Fibroblast of lung (primary cell): Measurements from ENCODE around the gene PRSS36.

Experiments
- CTCF ChIP-seq, 2 donors: IDR thresholded peaks in 1 of 2; conservative IDR thresholded peaks in 1 of 2; 1 replicate in 1 of 2; 2 replicates in 1 of 2; pipeline ENCODE4 v1.5.1; 2011 to 2012; ENCODE audit warnings: low read length in 2 of 2, control low read depth in 1 of 2, inconsistent platforms in 1 of 2, low read depth in 1 of 2, mild to moderate bottlenecking in 1 of 2
- EZH2 ChIP-seq: IDR thresholded peaks from 2 replicates; pipeline ENCODE4 v1.5.1; 2012; ENCODE audit warnings: low read length, control low read depth, mild to moderate bottlenecking; ENCODE audit errors: missing control alignments

GRCh38 chr16:31130899-31131298, 19.0 kb downstream of the PRSS36 start:
- no peak for TF ChIP-seq CTCF (conservative IDR thresholded peaks at IDR 0.05 in 1 of 2, IDR thresholded peaks at IDR 0.05 in 1 of 2; ENCODE audit: low read depth in 1 of 2, low read length in 2 of 2)
- TF ChIP-seq EZH2: no peak
